ENCODE results near the gene RARG.

RARG gene

DNA sequence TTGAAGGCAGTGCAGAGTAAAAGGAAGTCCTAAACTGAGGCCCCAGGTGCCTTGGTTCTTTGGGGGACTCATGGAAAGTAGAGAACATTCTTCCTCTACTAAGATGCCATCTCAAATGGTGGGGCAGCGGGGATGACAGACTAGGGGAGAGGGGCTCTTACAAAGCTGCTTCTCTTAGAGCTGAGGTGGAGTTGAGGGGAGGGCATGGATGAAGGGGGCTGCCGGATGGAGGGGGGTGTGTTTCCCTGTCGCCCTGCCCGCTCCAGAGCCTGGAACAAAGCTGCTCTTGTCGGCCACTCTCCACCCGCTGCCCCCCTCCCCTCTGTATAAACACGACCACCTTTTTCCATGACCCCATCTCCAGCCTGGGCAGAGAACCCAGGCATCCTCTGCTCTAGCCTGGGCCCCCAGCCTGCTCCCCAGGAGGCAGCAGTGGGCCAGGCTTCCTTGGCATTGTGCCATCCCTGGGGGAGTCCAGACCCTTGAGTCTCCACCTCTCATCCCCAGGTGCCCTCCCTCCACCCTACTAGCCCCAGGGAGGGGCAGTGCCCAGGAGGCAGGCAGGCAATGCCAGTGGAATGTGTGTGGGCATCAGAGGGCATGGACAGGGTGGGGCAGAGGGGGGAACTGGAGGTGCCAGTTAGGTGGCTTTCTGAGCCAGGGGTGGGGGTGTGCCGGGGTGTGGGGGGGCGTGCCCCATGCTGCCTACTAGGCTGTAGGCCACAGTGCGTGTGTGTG is 1.7 kb downstream of the RARG start:
- H3K9ac ChIP-seq (ENCODE audit: insufficient read length): no peak overlapping the region
- DNase-seq (ENCODE audit: low read depth, low spot score): no peak
- H3K36me3 ChIP-seq (ENCODE audit: insufficient read depth, low read length): peaks cover 5% of the 10 kb centered on the region; the same call in 1 of the 2 replicates
- TF ChIP-seq POLR2AphosphoS5 (IDR thresholded peaks at IDR 0.05; ENCODE audit: borderline replicate concordance, low read depth, low read length) (no peak), EZH2 (IDR thresholded peaks at IDR 0.05) (no peak), FOXP2 (optimal IDR thresholded peaks at IDR 0.05; ENCODE audit: control extremely low read depth, extremely low read length, insufficient read depth) (no peak)
- H3K27ac ChIP-seq: peak overlapping the region; percentile 46; the same call in 1 of the 2 replicates
- H3K9me3 ChIP-seq (ENCODE audit: low read depth, low read length): no peaks in the 10 kb centered on the region
- no peak overlapping the region for H3K4me3 ChIP-seq

DNA sequence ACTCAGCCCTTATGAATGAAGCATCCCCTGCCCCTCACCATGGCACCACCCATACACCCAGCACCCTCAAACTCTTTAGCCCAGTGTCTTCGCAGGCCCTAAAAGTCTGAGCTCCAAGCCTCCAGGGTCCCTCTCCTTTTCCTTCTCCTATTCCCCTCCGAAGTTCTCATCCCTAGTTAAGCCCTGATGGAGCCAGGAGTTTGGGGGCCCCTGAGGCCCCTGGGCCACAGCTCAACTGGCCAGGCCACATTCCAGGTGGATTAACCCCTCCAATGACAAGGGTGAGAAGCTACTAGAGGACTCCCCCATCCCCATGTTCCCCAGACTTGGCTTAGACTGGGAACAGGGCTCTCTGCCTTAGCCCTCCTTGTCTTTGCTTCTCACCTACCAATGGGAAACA is 2.6 kb downstream of the RARG start:
- no peak for DNase-seq (ENCODE audit: low read depth, low spot score)
- H3K9ac ChIP-seq (ENCODE audit: insufficient read length): no peak overlapping the region
- H3K27ac ChIP-seq: no peak overlapping the region
- TF ChIP-seq EZH2 (IDR thresholded peaks at IDR 0.05) (no peak), FOXP2 (optimal IDR thresholded peaks at IDR 0.05; ENCODE audit: control extremely low read depth, extremely low read length, insufficient read depth) (no peak), POLR2AphosphoS5 (IDR thresholded peaks at IDR 0.05; ENCODE audit: borderline replicate concordance, low read depth, low read length) (no peak)
- peaks cover 5% of the 10 kb centered on the region; the same call in 1 of the 2 replicates for H3K36me3 ChIP-seq (ENCODE audit: insufficient read depth, low read length)
- H3K9me3 ChIP-seq (ENCODE audit: low read depth, low read length): no peaks in the 10 kb centered on the region
- H3K4me3 ChIP-seq: no peak overlapping the region

DNA sequence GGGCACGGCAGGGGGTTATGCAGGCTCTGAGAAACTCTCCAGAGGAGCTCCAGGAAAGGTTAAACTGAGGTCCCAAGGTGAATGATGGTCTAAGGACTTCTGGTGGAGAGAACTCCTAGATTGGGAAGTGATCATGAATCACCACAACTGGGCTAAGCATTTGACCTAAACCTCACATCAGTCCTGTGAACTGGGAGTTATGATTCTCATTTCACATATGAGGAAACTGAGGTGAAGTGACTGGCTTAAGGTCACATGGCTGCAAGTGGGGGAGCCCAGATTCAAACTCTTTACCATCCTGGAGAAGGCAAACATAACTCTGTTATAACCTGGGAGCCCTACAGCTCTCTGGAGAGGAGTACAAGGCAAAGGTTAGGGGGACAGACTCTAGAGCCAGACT is 4.2 kb downstream of the RARG start:
- peak overlapping the region; percentile 46; the same call in 1 of the 2 replicates for H3K27ac ChIP-seq
- H3K36me3 ChIP-seq (ENCODE audit: insufficient read depth, low read length): peaks cover 5% of the 10 kb centered on the region; the same call in 1 of the 2 replicates
- no peak overlapping the region for H3K4me3 ChIP-seq
- no peaks in the 10 kb centered on the region for H3K9me3 ChIP-seq (ENCODE audit: low read depth, low read length)
- H3K9ac ChIP-seq (ENCODE audit: insufficient read length): no peak overlapping the region
- no peak for TF ChIP-seq EZH2 (IDR thresholded peaks at IDR 0.05)
- TF ChIP-seq POLR2AphosphoS5 (IDR thresholded peaks at IDR 0.05; ENCODE audit: borderline replicate concordance, low read depth, low read length): no peak
- TF ChIP-seq FOXP2 (optimal IDR thresholded peaks at IDR 0.05; ENCODE audit: control extremely low read depth, extremely low read length, insufficient read depth): no peak
- no peak for DNase-seq (ENCODE audit: low read depth, low spot score)

DNA sequence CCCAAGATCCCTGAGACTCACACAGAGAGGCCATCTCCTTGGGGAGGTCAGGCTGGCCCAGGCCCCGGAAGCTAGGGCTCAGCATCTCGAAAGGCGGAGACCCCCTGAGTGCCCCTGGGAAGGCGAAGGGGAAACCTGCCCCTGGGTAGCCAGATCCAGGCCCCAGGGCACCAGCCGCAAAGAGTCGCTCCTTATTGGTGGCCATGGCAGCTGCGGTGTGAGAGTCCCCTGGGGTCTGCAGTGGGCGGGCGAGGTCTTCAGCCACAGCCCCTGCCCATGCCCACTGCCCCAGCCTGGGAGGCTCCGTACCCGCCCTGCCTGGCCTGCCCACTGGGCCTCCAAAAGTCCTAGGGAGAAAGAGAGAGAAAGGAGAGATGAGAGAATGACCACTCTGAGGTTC is 4.7 kb downstream of the RARG start:
- DNase-seq (ENCODE audit: low read depth, low spot score): no peak
- Histone ChIP-seq H3K9me3 (ENCODE audit: low read depth, low read length) (no peaks in the 10 kb centered on the region), H3K4me3 (no peak overlapping the region), H3K9ac (ENCODE audit: insufficient read length) (no peak overlapping the region), H3K36me3 (ENCODE audit: insufficient read depth, low read length) (peaks cover 5% of the 10 kb centered on the region; the same call in 1 of the 2 replicates), H3K27ac (no peak overlapping the region)
- no peak for TF ChIP-seq EZH2 (IDR thresholded peaks at IDR 0.05)
- TF ChIP-seq POLR2AphosphoS5 (IDR thresholded peaks at IDR 0.05; ENCODE audit: borderline replicate concordance, low read depth, low read length): no peak
- no peak for TF ChIP-seq FOXP2 (optimal IDR thresholded peaks at IDR 0.05; ENCODE audit: control extremely low read depth, extremely low read length, insufficient read depth)

DNA sequence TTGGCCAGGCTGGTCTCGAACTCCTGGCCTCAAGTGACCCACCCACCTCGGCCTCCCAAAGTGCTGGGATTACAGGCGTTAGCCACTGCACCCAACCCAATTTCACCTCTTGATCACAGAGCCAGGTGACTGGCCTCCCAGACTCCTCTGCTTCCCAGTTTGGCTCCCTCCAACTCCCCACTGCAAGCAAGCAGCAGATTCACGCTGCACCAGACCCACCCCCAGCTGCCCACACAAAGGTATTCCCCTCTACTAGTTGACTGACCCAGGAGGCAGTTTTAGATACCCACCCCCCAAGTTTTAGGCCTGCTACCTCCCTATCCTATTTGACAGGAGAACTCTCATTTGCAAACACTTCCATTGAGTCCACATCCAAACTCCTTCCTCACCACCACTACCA is 5.2 kb downstream of the RARG start:
- Histone ChIP-seq H3K4me3 (no peak overlapping the region), H3K36me3 (ENCODE audit: insufficient read depth, low read length) (peaks cover 5% of the 10 kb centered on the region; the same call in 1 of the 2 replicates), H3K27ac (no peak overlapping the region), H3K9me3 (ENCODE audit: low read depth, low read length) (no peaks in the 10 kb centered on the region), H3K9ac (ENCODE audit: insufficient read length) (no peak overlapping the region)
- TF ChIP-seq POLR2AphosphoS5 (IDR thresholded peaks at IDR 0.05; ENCODE audit: borderline replicate concordance, low read depth, low read length) (no peak), FOXP2 (optimal IDR thresholded peaks at IDR 0.05; ENCODE audit: control extremely low read depth, extremely low read length, insufficient read depth) (no peak), EZH2 (IDR thresholded peaks at IDR 0.05) (no peak)
- no peak for DNase-seq (ENCODE audit: low read depth, low spot score)

DNA sequence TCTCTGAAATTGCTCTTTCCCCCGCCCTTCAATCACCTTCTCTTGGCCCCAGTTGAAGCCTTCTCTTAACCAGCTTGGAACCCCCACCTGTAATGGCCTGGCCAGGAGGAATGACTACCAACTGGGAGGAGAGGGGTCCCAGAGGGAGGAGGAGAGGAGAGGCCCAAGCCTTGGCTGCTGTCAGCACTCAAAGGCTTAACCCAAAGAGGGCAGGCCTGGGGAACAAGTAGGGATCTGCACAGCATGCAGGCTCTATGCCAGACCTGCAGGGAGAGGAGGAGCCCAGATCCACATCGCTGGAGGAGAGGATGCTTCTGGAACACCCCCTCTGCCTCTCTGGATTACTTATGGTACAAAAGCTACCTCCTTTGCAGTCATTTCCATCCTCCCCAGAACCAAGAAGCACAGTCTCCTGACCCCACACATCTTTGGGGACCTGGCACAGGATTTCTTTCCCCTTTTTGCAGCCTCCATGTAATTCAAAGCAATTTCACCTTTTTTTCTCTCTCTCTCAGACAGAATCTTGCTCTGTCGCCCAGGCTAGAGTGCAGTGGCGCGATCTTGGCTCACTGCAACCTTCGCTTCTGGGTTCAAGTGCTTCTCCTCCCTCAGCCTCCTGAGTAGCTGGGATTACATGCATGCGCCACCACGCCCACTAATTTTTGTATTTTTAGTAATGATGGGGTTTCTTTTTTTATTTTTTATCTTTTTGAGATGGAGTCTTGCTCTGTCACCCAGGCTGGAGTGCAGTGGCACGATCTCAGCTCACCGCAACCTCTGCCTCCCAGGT is 6.2 kb downstream of the RARG start:
- peaks cover 5% of the 10 kb centered on the region; the same call in 1 of the 2 replicates for H3K36me3 ChIP-seq (ENCODE audit: insufficient read depth, low read length)
- H3K9me3 ChIP-seq (ENCODE audit: low read depth, low read length): no peaks in the 10 kb centered on the region
- H3K27ac ChIP-seq: peak overlapping the region; percentile 98
- no peak overlapping the region for H3K4me3 ChIP-seq
- H3K9ac ChIP-seq (ENCODE audit: insufficient read length): no peak overlapping the region
- DNase-seq (ENCODE audit: low read depth, low spot score): no peak
- no peak for TF ChIP-seq EZH2 (IDR thresholded peaks at IDR 0.05)
- no peak for TF ChIP-seq POLR2AphosphoS5 (IDR thresholded peaks at IDR 0.05; ENCODE audit: borderline replicate concordance, low read depth, low read length)
- TF ChIP-seq FOXP2 (optimal IDR thresholded peaks at IDR 0.05; ENCODE audit: control extremely low read depth, extremely low read length, insufficient read depth): no peak

DNA sequence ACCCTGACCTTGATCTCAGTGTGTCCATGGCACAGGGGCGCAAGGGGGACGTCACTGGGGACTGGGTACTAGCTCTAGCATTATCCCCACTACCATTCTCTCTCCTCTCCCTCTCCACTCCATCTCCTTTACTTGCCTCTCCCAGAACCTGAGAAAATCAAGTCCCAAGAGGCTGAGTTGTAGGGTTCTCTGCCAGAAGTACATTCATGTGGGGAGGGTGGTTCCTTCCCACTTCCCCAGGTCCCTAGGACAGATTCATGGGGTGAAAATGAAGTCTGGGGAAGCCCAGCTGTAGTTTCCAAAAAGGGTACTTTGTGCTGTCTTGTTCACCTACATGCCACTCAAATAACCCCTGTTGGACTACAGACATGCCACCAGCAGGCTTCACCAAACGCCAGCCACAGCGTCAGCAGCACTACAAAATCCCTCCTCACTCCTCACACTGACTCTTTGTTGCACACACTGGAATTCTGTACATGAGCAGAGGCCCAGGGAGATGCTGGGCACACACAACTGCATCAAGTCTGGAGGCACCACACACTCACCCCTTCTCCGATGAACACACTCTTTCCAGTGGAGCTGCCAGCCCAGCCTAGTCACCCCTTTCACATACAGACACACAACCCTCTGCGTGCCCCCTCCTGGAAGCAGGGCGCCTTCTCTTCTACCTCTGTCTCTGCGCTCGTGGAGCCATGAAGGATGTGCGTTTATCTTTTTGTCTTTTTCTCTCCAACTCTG is 6.9 kb downstream of the RARG start:
- Histone ChIP-seq H3K9me3 (ENCODE audit: low read depth, low read length) (no peaks in the 10 kb centered on the region), H3K36me3 (ENCODE audit: insufficient read depth, low read length) (peaks cover 5% of the 10 kb centered on the region; the same call in 1 of the 2 replicates), H3K4me3 (peak overlapping the region; percentile 33; the same call in 1 of the 2 replicates), H3K9ac (ENCODE audit: insufficient read length) (no peak overlapping the region), H3K27ac (peak overlapping the region; percentile 98)
- TF ChIP-seq FOXP2 (optimal IDR thresholded peaks at IDR 0.05; ENCODE audit: control extremely low read depth, extremely low read length, insufficient read depth) (no peak), EZH2 (IDR thresholded peaks at IDR 0.05) (no peak), POLR2AphosphoS5 (IDR thresholded peaks at IDR 0.05; ENCODE audit: borderline replicate concordance, low read depth, low read length) (no peak)
- no peak for DNase-seq (ENCODE audit: low read depth, low spot score)
